HepG2 (cell line): ENCODE measurements around the gene DHH. TPM values are rescaled to one million over a fixed set of nuclear protein-coding genes. Genes with fewer than 3 reads are reported as not detected.

Source experiments
- CC2D1A ChIP-seq: sonication (generic); formaldehyde crosslinking; IDR thresholded peaks from 2 replicates; pipeline ENCODE4 v1.8.1; 2023; ENCODE audit warnings: mild to moderate bottlenecking, missing genetic modification reagents
- CENPX ChIP-seq: sonication (generic); formaldehyde crosslinking; IDR thresholded peaks from 2 replicates; pipeline ENCODE4 v1.9.0; 2021; ENCODE audit warnings: mild to moderate bottlenecking, missing genetic modification reagents, moderate library complexity
- HNF4G ChIP-seq, 2 experiments: sonication (generic) in 1 of 2; formaldehyde crosslinking in 1 of 2; IDR thresholded peaks; 2 replicates each; pipeline versions ENCODE4 v1.4.0 to v1.6.1; 2011 to 2020; ENCODE audit warnings: borderline replicate concordance in 2 of 2, low read depth in 2 of 2, mild to moderate bottlenecking in 2 of 2, low read length in 1 of 2, missing genetic modification reagents in 1 of 2, moderate library complexity in 1 of 2
- HOXA5 ChIP-seq: sonication (generic); formaldehyde crosslinking; IDR thresholded peaks from 2 replicates; pipeline ENCODE4 v1.4.0; 2020; ENCODE audit warnings: missing genetic modification reagents
- KLF16 ChIP-seq, 2 experiments: sonication (generic) in 1 of 2; formaldehyde crosslinking in 1 of 2; IDR thresholded peaks; 2 replicates each; pipeline versions ENCODE4 v1.6.1 to v1.8.0; 2016 to 2023; ENCODE audit warnings: missing genetic modification reagents in 2 of 2, missing compliant biosample characterization in 1 of 2
- MLXIP ChIP-seq: sonication (generic); formaldehyde crosslinking; IDR thresholded peaks from 2 replicates; pipeline ENCODE4 v1.9.0; 2021; ENCODE audit warnings: missing genetic modification reagents, borderline replicate concordance
- POLR2AphosphoS2 ChIP-seq: IDR thresholded peaks from 2 replicates; pipeline ENCODE4 v1.6.1; 2011; ENCODE audit warnings: low read depth, low read length, improper control_type of control experiment
- RBM22 ChIP-seq: fragments of 200-400 bp; formaldehyde crosslinking; optimal IDR thresholded peaks from 2 replicates; pipeline ENCODE3; 2017; ENCODE audit warnings: mild to moderate bottlenecking, low read length, moderate library complexity
- SIX4 ChIP-seq: sonication (generic); formaldehyde crosslinking; IDR thresholded peaks from 2 replicates; pipeline ENCODE4 v1.4.0; 2020; ENCODE audit warnings: missing genetic modification reagents
- TBL1XR1 ChIP-seq: fragments of 150-350 bp; IDR thresholded peaks from 2 replicates; pipeline ENCODE4 v1.6.1; 2014; ENCODE audit warnings: borderline replicate concordance, low read length; ENCODE audit not compliant: partially characterized antibody
- TFDP1 ChIP-seq: IDR thresholded peaks from 2 replicates; pipeline ENCODE4 v1.6.1; 2016; ENCODE audit warnings: missing compliant biosample characterization, missing genetic modification reagents, borderline replicate concordance
- YEATS4 ChIP-seq: sonication (generic); formaldehyde crosslinking; IDR thresholded peaks from 2 replicates; pipeline ENCODE4 v1.4.0; 2020; ENCODE audit warnings: missing genetic modification reagents, borderline replicate concordance
- ZFP82 ChIP-seq: sonication (generic); formaldehyde crosslinking; IDR thresholded peaks from 2 replicates; pipeline ENCODE4 v1.5.1; 2020; ENCODE audit warnings: mild to moderate bottlenecking, missing genetic modification reagents, borderline replicate concordance
- ZIK1 ChIP-seq: sonication (generic); formaldehyde crosslinking; IDR thresholded peaks from 2 replicates; pipeline ENCODE4 v1.5.0; 2020; ENCODE audit warnings: mild to moderate bottlenecking, low read depth, missing genetic modification reagents, borderline replicate concordance
- ZNF12 ChIP-seq: sonication (generic); formaldehyde crosslinking; IDR thresholded peaks from 2 replicates; pipeline ENCODE4 v1.5.0; 2020; ENCODE audit warnings: missing genetic modification reagents
- ZNF138 ChIP-seq: sonication (generic); formaldehyde crosslinking; IDR thresholded peaks from 2 replicates; pipeline ENCODE4 v1.5.0; 2020; ENCODE audit warnings: mild to moderate bottlenecking, low read depth, missing genetic modification reagents
- ZNF225 ChIP-seq: sonication (generic); formaldehyde crosslinking; IDR thresholded peaks from 2 replicates; pipeline ENCODE4 v1.4.0; 2020; ENCODE audit warnings: mild to moderate bottlenecking, missing genetic modification reagents
- ZNF317 ChIP-seq: sonication (generic); formaldehyde crosslinking; IDR thresholded peaks from 2 replicates; pipeline ENCODE4 v1.5.0; 2020; ENCODE audit warnings: mild to moderate bottlenecking, missing genetic modification reagents
- ZNF879 ChIP-seq: sonication (generic); formaldehyde crosslinking; IDR thresholded peaks from 2 replicates; pipeline ENCODE4 v1.8.1; 2023; ENCODE audit warnings: missing genetic modification reagents
- polyA plus RNA-seq, 8 experiments: library from polyadenylated mRNA; depleted of rRNA in 3 of 8; stranded (reverse) in 7 of 8; unstranded in 1 of 8; fragments of >200 nt; fragmentation: Illumina TruSeq in 4 of 8; extraction: Trizol in 4 of 8; gene quantifications; 2 replicates each; pipeline versions ENCODE4 v1.2.1 to v1.2.3, GENCODE V29; 2011 to 2016; ENCODE audit warnings: low read depth in 4 of 8, missing spikeins in 1 of 8, mixed read lengths in 1 of 8; ENCODE audit not compliant: insufficient read depth in 1 of 8
- total RNA-seq, 5 experiments: library from RNA; depleted of rRNA; stranded (reverse); fragments of >200 nt; fragmentation: Illumina TruSeq; extraction: Trizol; gene quantifications; 2 replicates each; pipeline ENCODE4 v1.2.3, GENCODE V29; 2016; ENCODE audit warnings: low read depth in 1 of 5
- TF ChIP-seq, protein P1 (sequence below): sonication (generic); formaldehyde crosslinking; IDR thresholded peaks from 2 replicates; pipeline ENCODE4 v1.9.0; 2022; ENCODE audit warnings: low read depth, missing genetic modification reagents

The DHH gene
- total and polyA plus RNA-seq, 2 of the 13 experiments (the other 11 are each of a cell fraction or from before 2014, with no cell fraction given) = not detected

DNA sequence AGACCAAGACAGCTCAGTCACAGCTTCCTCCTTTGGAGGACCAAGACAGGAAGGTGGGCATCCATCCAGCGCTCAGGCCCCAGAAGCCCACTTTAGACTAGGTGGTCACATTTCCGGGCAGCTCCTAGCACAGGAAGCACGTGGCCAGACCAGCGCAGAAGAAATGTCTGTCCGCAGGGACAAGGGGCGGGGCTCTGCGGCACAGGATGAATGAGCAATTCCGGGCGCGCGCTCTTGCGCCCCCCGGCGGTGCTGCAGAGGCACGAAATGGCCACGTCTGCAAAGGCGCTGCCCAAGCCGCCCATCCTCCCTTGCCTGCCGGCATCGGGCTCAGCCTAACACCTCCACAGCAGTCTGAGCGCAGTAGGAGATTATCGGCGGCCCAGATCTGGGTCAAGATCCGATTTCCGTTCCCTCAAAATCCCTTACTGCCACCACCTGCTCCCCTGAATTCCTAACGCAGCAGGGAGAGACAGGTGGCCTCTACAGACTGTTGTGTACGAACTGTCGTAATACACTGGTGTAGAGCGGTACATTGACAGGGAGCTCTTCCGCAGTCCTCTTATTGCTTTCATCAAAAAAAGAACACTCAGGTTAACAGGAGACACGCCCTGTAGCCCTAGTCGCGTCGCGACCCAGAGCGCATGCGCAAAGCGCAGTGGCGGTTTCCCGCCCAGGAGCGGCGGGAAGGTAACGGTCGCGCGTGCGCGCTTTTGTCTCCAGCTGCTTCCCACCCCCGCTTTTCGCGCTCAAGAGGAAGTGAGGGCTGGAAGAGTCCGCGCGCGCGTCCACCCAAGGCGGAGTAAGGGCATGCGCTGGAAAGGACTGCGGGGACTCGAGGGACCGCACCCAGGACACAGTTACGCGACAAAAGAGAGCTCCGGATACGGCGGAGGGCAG, 35.8 kb upstream of the DHH start (continued):
- TF ChIP-seq MLXIP (CRISPR knock-in tag) (peak; percentile 8; the same call in 1 of the 2 replicates), TFDP1 (peak; percentile 99), TBL1XR1 (peak; percentile 54), ZNF317 (CRISPR knock-in tag) (no peak; the same call in 1 of the 2 replicates), CC2D1A (CRISPR knock-in tag) (peak; percentile 97), ZNF225 (CRISPR knock-in tag) (no peak), ZNF138 (CRISPR knock-in tag) (no peak; the same call in 1 of the 2 replicates), HOXA5 (CRISPR knock-in tag) (no peak; the same call in 1 of the 2 replicates), YEATS4 (CRISPR knock-in tag) (peak; percentile 97), KLF16 (CRISPR knock-in tag; IDR thresholded peaks at IDR 0.05) (peak; percentile 11 to 89; a peak in 3 of 4 replicates), CENPX (no peak), ZNF12 (CRISPR knock-in tag) (no peak), ZIK1 (no peak; the same call in 1 of the 2 replicates), ZFP82 (CRISPR knock-in tag) (peak; percentile 97), ZNF879 (CRISPR knock-in tag) (0 out of 2 replicates have a peak, but pooled peaks have one; percentile 92), HNF4G (IDR thresholded peaks at IDR 0.05; ENCODE audit: borderline replicate concordance, low read depth, low read length) (no peak), HNF4G (CRISPR knock-in tag; IDR thresholded peaks at IDR 0.05; ENCODE audit: borderline replicate concordance, low read depth) (0 out of 2 replicates have a peak, but pooled peaks have one; percentile 42), POLR2AphosphoS2 (no peak), RBM22 (peak; percentile 88), SIX4 (CRISPR knock-in tag) (no peak; the same call in 1 of the 2 replicates)
- TF ChIP-seq, protein P1, sequence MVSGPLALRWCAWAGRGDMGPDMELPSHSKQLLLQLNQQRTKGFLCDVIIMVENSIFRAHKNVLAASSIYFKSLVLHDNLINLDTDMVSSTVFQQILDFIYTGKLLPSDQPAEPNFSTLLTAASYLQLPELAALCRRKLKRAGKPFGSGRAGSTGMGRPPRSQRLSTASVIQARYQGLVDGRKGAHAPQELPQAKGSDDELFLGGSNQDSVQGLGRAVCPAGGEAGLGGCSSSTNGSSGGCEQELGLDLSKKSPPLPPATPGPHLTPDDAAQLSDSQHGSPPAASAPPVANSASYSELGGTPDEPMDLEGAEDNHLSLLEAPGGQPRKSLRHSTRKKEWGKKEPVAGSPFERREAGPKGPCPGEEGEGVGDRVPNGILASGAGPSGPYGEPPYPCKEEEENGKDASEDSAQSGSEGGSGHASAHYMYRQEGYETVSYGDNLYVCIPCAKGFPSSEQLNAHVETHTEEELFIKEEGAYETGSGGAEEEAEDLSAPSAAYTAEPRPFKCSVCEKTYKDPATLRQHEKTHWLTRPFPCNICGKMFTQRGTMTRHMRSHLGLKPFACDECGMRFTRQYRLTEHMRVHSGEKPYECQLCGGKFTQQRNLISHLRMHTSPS (CRISPR knock-in tag) = no peak; the same call in none of the 2 replicates
